BLaER1 (cell line): Measurements from ENCODE around the gene BOC.

Experiments
- H3K27ac ChIP-seq: shearing (Covaris generic); formaldehyde crosslinking; 2 replicates; pipeline ENCODE4 v1.8.1; 2022
- H3K27me3 ChIP-seq: shearing (Covaris generic); formaldehyde crosslinking; 2 replicates; pipeline ENCODE4 v1.8.1; 2022
- H3K36me3 ChIP-seq: shearing (Covaris generic); formaldehyde crosslinking; 2 replicates; pipeline ENCODE4 v1.8.1; 2022
- H3K4me1 ChIP-seq: shearing (Covaris generic); formaldehyde crosslinking; 2 replicates; pipeline ENCODE4 v1.8.1; 2022
- H3K4me2 ChIP-seq: shearing (Covaris generic); formaldehyde crosslinking; 2 replicates; pipeline ENCODE4 v1.8.1; 2022
- H3K4me3 ChIP-seq: shearing (Covaris generic); formaldehyde crosslinking; 2 replicates; pipeline ENCODE4 v1.8.1; 2022
- H3K9ac ChIP-seq: shearing (Covaris generic); formaldehyde crosslinking; 2 replicates; pipeline ENCODE4 v1.8.1; 2022
- H3K9me3 ChIP-seq: shearing (Covaris generic); formaldehyde crosslinking; 2 replicates; pipeline ENCODE4 v1.8.1; 2022
- H4K20me1 ChIP-seq: shearing (Covaris generic); formaldehyde crosslinking; 2 replicates; pipeline ENCODE4 v1.8.1; 2022
- Cebpa-rat ChIP-seq: shearing (Covaris generic); IDR thresholded peaks from 2 replicates; pipeline ENCODE4 v1.8.1; 2022

The BOC gene

DNA sequence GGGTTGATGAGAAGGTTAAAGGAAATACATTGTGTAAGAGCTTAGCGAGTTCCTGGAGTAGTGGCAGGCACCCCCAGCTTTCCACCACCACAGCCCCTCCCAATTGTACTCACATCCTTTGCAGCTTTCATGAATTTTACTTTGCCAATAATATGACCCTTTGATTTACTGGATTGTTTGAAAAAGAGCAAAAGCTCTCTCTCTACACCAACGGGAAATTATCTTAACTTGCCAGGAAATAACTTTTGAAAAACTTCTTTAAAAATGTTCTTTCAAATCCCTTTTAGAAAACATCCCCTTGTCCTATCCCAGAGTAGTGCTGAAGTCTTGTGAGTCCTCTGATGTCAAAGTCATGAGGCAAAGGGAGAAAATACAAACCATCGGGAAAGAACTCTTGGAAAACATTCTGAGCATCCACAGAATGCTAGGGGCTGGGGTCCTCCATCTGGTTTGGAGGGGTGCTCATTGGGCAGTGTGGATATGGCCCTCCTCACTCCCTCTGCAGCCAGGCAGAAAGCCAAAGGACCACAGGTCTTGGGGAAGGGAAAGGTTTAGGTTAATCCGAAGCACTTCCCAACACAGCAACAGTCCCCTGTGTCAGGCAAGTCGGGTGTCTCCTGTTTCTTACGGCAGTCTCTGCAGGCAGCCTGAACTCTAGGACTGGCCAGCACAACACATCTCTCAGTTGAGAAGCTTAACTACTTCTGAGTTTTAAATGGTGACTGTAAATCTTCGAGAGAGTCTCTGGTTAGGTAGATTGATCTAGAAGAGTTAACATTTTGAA, 36.5 kb downstream of the BOC start:
- Histone ChIP-seq H3K4me3 (no peak overlapping the region), H3K4me2 (no peak overlapping the region), H3K9ac (no peak overlapping the region)

DNA sequence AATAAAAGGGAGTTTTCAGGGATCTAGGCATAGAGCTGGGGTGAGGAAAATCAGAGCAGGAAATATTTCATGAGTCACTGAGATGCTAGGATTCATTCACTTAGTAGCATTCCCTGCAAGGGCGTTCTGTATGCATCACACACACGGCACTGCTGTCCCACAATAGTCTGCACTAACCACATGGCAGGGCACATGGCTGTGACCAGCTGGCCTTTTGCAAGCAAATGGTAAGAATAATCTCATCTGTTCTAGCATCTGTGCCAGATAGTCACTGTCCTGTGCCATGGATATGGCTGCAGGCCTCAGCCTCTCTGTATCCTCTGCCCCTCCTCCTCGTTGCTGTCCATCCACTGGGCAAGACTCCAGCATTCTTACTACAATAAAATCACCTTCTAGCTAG, 37.8 kb downstream of the BOC start:
- H3K36me3 ChIP-seq: no peaks in the 10 kb centered on the region
- H3K27me3 ChIP-seq: no peaks in the 10 kb centered on the region
- no peak overlapping the region for H3K27ac ChIP-seq

More for the DNA sequence above, 36.5 kb downstream of the BOC start:
- H3K9me3 ChIP-seq: no peaks in the 10 kb centered on the region
- no peak for TF ChIP-seq Cebpa-rat
- H3K4me1 ChIP-seq: peaks cover 14% of the 10 kb centered on the region
- no peaks in the 10 kb centered on the region for H4K20me1 ChIP-seq
- no peaks in the 10 kb centered on the region for H3K36me3 ChIP-seq
- H3K27me3 ChIP-seq: no peaks in the 10 kb centered on the region
- H3K27ac ChIP-seq: no peak overlapping the region

DNA sequence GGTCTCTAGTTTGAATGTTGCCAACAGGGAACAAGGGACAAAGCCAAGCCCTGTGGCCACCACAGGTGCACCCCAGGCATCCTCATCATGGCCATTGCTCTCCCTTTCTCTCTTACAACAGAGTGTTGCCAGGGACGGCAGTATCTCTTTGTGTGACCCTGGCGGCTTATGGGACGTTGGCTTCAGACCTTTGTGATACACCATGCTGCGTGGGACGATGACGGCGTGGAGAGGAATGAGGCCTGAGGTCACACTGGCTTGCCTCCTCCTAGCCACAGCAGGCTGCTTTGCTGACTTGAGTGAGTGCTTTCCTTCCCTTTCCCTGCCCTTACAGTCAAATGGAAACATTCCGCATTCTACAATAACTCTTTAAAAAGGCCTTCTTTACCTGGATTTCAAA, 38.2 kb downstream of the BOC start:
- H3K27me3 ChIP-seq: no peaks in the 10 kb centered on the region
- H3K27ac ChIP-seq: no peak overlapping the region
- no peak overlapping the region for H3K4me2 ChIP-seq
- H3K9me3 ChIP-seq: no peaks in the 10 kb centered on the region
- no peaks in the 10 kb centered on the region for H3K36me3 ChIP-seq
- TF ChIP-seq Cebpa-rat: no peak
- H4K20me1 ChIP-seq: no peaks in the 10 kb centered on the region
- peaks cover 25% of the 10 kb centered on the region for H3K4me1 ChIP-seq
- no peak overlapping the region for H3K4me3 ChIP-seq
- H3K9ac ChIP-seq: no peak overlapping the region

More for the DNA sequence above, 37.8 kb downstream of the BOC start:
- H3K9ac ChIP-seq: no peak overlapping the region
- no peak for TF ChIP-seq Cebpa-rat
- no peaks in the 10 kb centered on the region for H3K9me3 ChIP-seq
- no peak overlapping the region for H3K4me3 ChIP-seq
- H4K20me1 ChIP-seq: no peaks in the 10 kb centered on the region
- peaks cover 20% of the 10 kb centered on the region for H3K4me1 ChIP-seq
- no peak overlapping the region for H3K4me2 ChIP-seq

DNA sequence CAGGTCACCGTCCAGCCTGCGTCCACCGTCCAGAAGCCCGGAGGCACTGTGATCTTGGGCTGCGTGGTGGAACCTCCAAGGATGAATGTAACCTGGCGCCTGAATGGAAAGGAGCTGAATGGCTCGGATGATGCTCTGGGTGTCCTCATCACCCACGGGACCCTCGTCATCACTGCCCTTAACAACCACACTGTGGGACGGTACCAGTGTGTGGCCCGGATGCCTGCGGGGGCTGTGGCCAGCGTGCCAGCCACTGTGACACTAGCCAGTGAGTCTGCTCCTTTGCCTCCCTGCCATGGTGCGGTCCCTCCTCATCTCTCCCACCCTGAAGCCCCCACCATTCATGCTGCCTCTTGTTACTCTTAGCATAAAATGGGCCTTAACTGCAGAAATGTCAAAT, 39.2 kb downstream of the BOC start:
- no peaks in the 10 kb centered on the region for H4K20me1 ChIP-seq
- no peaks in the 10 kb centered on the region for H3K36me3 ChIP-seq
- H3K4me1 ChIP-seq: peaks cover 26% of the 10 kb centered on the region
- no peaks in the 10 kb centered on the region for H3K9me3 ChIP-seq
- no peak overlapping the region for H3K4me2 ChIP-seq
- no peak for TF ChIP-seq Cebpa-rat
- H3K4me3 ChIP-seq: no peak overlapping the region
- H3K9ac ChIP-seq: no peak overlapping the region
- no peak overlapping the region for H3K27ac ChIP-seq
- H3K27me3 ChIP-seq: no peaks in the 10 kb centered on the region

DNA sequence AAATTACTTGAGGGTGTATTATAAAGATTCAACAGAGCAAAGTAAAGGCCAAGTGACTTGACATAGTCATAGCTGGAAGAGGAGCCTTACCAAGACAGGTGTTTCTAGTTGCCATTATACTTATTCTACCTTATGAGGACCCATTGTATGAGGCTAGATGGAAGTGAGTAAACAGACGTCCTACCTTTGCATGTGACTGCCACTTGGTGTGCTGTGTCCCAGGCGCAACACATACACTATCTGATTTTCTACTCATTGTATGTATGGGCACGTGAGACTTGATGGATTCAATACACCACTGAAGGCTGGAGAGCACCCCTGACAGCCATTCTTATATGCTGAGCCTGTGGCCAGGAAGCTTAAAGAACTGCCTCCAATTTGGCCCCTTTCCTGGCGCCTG, 40.5 kb downstream of the BOC start:
- Histone ChIP-seq H3K4me3 (no peak overlapping the region), H3K9me3 (no peaks in the 10 kb centered on the region), H3K4me2 (no peak overlapping the region), H4K20me1 (no peaks in the 10 kb centered on the region), H3K27me3 (no peaks in the 10 kb centered on the region), H3K4me1 (peaks cover 18% of the 10 kb centered on the region), H3K9ac (no peak overlapping the region), H3K36me3 (no peaks in the 10 kb centered on the region), H3K27ac (no peak overlapping the region)
- TF ChIP-seq Cebpa-rat: no peak

DNA sequence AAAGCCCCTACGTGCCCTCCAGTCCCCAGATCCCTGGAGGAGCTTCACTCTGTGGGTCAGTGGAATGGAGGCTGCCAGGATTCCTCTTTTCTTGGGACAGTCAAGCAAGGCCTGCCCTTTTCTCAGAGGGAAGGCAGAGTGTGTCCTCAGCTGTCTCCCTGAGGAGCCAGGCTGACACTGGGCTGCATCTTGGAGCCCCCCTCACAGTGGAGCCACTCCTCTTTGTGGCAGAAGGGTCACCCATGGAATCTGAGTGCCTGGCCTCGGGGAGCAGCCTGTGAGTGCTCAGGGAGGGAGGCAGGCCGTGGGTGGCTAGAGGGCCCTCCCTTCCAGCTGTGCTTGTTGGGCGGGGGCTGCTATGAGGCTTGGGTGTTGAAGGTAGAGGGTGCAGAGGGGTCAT, 41.2 kb downstream of the BOC start:
- Histone ChIP-seq H3K27me3 (no peaks in the 10 kb centered on the region), H3K36me3 (no peaks in the 10 kb centered on the region), H3K4me3 (no peak overlapping the region), H4K20me1 (no peaks in the 10 kb centered on the region), H3K4me1 (peaks cover 18% of the 10 kb centered on the region), H3K9me3 (no peaks in the 10 kb centered on the region), H3K27ac (no peak overlapping the region), H3K4me2 (no peak overlapping the region), H3K9ac (no peak overlapping the region)
- TF ChIP-seq Cebpa-rat: no peak

DNA sequence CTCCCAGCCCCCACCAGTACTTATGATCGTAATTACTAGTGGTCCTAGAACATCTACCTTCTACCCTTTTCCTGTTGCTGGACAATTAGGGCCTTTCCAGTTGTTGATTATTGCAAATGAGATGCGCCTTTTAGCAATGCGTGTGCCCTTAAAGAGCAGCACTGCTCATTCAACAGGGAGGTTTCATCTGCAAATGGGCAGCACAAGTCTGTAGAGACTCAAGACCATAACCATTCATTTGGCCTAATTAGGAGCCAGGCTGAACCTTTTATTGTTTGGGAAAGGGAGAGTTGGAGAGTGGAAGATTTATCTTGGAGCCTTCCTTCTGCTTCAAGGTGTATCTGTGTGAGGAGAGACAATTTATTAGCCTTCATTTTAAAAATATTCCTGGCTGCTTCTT, 42.3 kb downstream of the BOC start:
- no peak overlapping the region for H3K9ac ChIP-seq
- no peaks in the 10 kb centered on the region for H3K36me3 ChIP-seq
- no peak overlapping the region for H3K27ac ChIP-seq
- H3K4me1 ChIP-seq: peaks cover 18% of the 10 kb centered on the region
- no peaks in the 10 kb centered on the region for H3K27me3 ChIP-seq
- H3K4me3 ChIP-seq: no peak overlapping the region
- TF ChIP-seq Cebpa-rat: no peak
- H3K4me2 ChIP-seq: peak overlapping the region; percentile 49; the same call in 1 of the 2 replicates
- H3K9me3 ChIP-seq: no peaks in the 10 kb centered on the region
- H4K20me1 ChIP-seq: no peaks in the 10 kb centered on the region

DNA sequence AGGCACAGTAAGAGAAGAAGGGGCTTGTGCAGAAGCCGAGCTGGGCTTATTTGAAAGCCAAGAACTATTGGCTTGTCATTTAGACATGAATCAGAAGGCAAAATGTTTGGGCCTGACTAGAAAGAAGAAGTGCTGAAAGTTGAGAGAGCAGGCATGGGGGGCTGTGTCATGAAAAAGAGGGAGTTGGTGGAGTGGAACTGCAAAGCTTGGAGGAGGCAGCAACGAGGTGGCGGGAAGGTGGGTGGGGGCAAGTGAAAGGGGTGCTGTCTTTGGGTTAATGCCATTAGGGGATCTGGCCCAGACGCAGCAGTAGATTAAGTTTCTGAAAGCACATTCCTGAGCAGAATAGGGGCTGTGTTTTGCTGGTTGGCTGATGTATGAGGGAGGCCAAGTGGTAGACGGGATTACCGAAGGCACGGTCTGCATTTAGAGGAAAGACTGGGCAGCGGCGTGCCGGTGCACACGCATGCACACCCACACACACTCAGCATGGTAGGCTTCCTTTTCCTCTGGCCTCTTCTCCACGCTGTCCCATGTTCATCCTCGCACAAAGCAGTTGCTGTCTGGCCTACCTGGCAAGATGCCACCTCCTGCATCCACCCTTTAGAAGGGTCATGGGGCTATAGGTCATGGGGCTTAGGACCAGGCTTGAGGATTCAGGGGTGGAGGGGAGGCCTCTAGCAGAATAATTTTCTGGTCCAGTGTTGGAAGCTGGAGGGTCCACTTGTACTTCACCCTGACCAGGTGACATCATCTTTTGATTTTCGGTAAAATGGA, 43.0 kb downstream of the BOC start:
- Histone ChIP-seq H3K27ac (no peak overlapping the region), H3K27me3 (no peaks in the 10 kb centered on the region), H3K4me3 (no peak overlapping the region), H3K9ac (no peak overlapping the region), H3K36me3 (no peaks in the 10 kb centered on the region), H4K20me1 (no peaks in the 10 kb centered on the region), H3K4me2 (peak overlapping the region; percentile 49), H3K4me1 (peaks cover 18% of the 10 kb centered on the region), H3K9me3 (no peaks in the 10 kb centered on the region)
- no peak for TF ChIP-seq Cebpa-rat

DNA sequence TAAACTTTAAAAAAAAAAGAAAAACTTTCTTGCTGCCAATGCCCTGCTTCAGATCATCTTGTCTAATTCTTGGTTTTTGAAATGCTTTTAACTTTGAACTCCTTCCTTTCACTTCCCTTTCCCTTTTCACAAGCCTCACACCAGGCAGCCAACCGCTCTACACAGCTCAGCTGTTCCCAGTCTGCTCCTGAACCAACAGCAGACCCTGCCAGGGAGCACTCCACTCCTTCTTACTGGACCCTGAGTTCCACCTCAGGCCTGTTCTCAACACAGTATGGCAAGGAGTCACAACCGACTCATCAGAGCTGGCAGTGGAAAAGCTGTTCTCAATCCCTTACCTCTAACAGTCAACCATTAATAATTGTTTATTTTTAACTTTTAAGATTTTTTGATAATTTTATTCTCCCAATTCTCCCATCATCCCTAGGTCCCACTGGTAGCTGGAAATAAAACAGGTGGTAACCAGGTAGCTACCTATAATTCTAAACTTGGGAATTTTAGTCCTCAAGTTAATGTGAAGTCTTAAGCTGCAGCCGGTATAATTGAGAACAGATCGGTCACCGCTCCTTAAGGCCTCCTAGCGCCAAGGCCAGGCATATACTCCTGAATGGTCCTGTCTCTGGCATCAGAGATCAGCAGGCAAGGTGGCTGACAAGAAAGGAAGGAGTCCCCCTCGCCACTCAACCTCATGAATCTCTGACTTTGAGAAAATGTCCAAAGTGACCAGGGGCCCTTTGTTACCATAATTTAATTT, 43.9 kb downstream of the BOC start:
- Histone ChIP-seq H3K27ac (no peak overlapping the region), H3K4me2 (peak overlapping the region; percentile 49), H3K9me3 (no peaks in the 10 kb centered on the region), H3K4me3 (no peak overlapping the region), H3K36me3 (no peaks in the 10 kb centered on the region), H3K4me1 (peaks cover 18% of the 10 kb centered on the region), H4K20me1 (no peaks in the 10 kb centered on the region), H3K27me3 (no peaks in the 10 kb centered on the region), H3K9ac (no peak overlapping the region)
- TF ChIP-seq Cebpa-rat: no peak
